GM19193 (cell line): ENCODE measurements around the gene CTNND2.

Experiments
- POLR2A ChIP-seq: IDR thresholded peaks from 4 replicates; pipeline ENCODE4 v1.6.1; 2011; ENCODE audit not compliant: insufficient read depth, insufficient read length; ENCODE audit errors: extremely low read depth

The CTNND2 gene

DNA sequence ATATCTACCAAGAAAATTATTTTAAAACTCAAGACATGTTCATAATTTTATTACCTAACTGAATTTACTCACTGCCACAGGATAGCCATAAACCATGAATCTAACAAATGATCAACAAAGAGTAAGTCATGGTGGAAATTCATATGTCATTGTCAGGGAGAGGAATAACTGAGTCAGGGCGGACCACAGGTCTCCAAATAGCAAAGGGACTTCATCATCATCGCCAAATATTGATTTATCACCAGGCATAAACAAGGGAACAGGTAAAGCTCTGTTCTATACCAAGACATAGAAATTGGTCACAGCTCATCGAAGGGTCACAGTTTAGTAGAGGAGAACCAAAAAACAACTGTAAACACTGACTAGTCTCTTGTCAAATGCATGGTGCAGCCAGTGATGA, 94.8 kb downstream of the CTNND2 start:
- no peak for TF ChIP-seq POLR2A

DNA sequence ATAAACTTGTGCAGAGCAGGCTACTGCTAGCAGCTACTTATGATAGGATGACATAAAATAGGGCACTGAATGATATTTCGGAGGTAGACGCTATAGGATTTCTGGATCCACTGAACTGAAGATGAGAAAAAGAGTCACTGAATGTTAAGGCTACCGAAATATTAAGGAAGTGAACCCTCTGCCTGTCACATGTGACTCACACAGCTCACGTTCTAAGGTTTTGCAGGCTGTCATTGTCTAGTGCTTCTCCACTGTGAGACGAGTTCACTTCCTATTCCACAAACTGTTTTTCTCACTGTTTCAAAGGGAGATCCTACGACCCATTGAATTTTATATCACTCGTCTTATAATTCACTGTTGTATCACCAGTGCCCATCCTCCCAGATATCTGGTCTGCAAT, 100.8 kb downstream of the CTNND2 start:
- no peak for TF ChIP-seq POLR2A

DNA sequence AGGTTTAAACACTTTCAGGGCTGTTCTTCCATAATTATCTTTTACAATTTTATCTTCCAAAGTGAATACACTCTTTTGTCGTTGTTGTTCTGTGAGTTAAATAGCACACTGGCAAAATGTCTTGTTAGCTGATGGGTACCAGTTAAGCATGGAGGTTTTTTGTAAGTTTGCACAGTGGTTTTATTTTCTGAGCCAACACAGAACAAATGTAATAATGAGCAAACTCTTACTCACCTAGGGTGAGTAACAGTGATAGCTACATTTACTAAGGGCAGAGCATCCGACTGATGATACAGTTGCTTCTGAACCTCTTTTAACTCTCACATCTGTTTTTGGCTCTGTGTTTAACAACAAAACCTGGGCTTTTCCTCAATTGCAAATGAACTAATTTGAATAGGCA, 103.2 kb downstream of the CTNND2 start:
- TF ChIP-seq POLR2A = no peak

DNA sequence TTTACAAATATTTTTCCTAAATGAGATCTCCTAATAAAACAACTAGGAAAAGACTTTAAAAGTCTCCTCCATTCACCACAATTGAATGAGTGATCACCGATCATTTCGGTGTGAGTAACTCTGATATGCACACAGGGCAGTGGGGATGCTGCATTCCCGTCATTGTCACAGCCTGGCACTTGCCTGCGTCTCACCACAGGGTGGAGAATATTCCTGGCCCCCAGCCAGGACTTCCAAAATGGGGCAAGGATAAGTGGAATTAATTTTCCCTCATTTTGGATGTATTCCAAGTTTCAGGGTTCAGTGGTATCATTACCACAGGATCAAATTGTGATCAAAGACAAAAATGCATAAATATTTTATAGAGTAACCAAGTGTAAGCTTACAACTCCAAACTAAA, 107.1 kb downstream of the CTNND2 start:
- no peak for TF ChIP-seq POLR2A

DNA sequence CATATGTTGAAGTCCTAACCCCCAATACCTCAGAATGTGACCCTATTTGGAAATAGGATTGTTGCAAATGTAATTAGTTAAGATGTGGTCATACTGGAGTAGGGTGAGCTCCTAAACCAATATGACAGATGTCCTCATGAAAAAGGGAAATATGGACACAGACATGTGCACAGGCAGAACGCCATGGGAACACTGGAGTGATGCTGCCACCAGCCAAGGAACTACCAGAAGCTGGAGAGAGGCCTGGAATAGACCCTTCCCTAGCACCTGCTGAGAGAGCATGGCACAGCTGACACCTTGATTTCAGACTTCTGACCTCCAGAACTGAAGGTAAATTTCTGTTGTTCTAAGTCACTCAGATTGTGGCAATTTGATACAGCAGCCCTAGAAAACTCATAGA, 110.8 kb downstream of the CTNND2 start:
- no peak for TF ChIP-seq POLR2A

DNA sequence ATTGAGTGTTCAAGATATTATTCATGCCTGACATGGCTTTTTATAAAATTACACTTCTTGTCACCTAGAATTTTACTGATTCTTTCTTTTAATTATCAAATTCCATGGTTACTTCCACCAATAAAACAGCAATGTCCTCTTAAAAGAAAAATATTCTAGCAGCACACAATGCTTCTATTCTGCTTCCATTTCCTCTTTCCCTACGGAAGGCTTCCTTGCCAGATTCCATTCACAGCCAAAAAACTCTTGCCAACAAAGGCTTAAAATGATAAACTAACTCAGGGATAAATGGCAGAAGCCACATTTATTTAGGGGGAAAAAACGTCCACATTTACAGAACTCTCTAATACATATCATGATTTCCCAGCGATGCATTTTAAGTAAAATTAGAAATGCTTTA, 111.6 kb downstream of the CTNND2 start:
- TF ChIP-seq POLR2A = no peak

DNA sequence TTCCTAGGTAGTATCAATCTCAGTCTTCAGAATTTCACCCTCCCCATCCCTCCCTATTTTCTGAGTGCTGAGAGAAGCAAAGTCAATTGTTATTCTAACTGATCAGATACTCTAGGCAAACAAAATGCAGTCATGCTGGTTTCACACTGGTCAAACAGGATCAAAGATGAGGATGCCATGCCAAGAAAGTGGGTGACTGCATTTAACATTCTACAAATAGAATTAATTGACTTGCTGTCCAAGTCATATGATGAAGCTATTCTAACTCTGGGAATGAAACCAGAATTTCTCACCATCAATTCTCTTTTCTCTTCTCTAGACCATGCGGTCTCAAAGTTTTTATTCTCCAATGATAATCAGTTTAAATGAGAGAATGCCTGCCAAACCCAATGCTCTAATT, 112.5 kb downstream of the CTNND2 start:
- no peak for TF ChIP-seq POLR2A

DNA sequence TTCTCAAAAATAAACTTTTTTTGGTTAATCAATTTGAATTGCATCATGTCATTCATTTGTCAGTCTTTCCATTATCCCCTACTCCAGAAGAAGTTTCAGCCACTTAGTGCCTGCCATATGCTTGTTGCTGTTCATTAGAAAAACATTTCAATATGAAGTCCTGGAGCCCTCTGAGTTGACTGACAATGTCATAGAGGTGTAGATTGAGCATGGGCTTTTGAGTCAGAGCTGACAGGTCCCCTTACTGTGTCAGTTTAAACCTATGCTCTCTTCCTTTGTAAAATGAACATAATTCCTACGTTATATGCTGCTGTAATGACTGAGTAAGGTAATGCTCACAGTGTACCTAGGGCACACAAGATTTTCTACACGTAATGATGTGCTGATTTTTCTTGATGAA, 114.0 kb downstream of the CTNND2 start:
- no peak for TF ChIP-seq POLR2A

DNA sequence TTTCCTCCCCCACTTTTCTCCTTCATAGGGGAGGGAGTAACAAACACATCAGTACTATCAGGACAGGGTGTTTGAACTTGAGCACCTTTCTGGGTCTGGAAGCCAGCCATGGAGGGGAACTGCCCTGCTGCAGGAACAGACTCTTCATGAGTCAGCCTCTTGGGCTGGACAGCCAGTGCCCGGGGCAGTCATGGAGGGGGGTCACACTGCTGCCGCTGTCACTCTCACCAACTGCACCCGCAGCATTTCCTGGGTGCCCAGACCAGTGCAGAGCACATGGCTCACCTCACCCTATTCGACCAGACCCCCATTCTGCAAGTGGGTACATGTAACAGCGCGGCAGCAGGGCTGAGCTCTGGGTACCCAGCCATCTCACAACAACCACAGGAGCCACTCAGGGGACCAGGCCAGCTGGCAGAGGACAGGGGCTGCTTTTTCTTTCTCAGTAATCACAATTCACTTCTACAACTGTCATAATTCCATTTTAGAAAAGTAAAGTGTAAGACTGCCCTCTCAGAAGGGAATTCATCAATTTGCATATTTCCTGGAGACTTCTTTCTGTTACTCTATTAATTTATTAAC, 118.4 kb downstream of the CTNND2 start:
- no peak for TF ChIP-seq POLR2A

DNA sequence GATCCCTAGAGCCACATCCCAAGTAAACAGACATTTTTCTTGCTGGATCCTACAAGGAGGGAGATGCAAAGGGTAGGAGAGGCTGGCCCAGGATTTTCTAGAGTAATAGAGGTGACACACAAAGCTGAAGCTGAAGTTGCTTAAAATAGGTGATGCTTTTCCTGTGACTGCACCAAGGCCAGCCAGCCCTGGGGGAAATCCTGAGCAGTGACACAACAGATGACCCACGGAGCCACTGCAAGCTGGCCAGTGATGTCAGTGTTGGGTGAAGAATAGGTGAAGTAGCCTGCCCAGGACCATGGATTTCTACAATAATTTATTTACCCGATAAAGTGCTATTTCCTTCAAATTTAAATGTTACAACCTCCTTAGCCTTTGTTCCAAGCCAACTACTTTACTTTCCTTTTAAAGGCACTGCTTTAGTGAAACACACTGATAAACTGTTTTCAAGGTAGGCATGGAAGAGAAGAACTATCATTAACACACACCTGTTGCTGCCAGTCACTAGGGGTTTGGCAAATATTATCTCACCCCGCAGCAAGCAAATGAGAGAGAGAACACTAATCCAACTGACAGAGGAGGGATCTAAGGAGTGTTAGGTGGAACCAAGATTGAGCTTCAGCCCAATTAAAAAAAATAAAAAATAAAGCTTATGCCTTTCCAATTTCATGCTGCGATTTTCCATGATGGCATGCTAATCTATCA, 123.5 kb downstream of the CTNND2 start:
- no peak for TF ChIP-seq POLR2A

DNA sequence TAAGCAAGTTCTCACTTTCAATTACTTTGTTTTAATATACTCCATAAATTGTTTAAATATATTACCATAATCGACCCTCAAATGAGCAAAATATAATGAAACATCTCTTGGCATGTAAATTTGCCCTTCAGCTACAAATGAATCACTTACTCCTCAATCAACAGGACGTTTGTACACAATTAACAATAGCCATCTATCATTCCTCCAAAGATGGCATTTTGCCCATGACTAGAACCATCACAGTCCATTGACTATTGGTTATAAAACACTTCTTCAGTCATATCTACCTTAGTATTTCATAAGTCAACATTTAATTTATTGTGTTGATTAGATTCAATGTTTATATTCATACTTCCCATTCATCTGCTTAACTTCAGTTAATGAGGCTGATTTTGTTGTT, 127.2 kb downstream of the CTNND2 start:
- TF ChIP-seq POLR2A = no peak

DNA sequence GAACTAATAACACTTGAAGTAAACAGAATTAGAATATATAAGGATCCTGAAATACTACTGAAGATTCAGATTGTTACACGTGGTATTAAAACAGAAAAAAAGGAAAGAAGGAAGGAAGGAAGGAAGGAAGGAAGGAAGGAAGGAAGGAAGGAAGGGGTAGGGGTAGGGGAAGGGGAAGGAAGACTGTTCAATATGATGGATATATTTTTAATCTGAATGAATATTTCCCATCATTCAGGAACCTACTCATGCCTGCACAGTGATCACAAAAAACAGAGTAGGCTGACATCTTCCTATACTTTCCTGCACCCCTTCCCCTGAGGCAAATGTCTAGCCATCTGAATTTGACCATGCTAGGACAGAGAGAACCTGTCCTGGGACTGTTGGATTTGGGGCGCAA, 133.9 kb downstream of the CTNND2 start:
- TF ChIP-seq POLR2A = no peak

DNA sequence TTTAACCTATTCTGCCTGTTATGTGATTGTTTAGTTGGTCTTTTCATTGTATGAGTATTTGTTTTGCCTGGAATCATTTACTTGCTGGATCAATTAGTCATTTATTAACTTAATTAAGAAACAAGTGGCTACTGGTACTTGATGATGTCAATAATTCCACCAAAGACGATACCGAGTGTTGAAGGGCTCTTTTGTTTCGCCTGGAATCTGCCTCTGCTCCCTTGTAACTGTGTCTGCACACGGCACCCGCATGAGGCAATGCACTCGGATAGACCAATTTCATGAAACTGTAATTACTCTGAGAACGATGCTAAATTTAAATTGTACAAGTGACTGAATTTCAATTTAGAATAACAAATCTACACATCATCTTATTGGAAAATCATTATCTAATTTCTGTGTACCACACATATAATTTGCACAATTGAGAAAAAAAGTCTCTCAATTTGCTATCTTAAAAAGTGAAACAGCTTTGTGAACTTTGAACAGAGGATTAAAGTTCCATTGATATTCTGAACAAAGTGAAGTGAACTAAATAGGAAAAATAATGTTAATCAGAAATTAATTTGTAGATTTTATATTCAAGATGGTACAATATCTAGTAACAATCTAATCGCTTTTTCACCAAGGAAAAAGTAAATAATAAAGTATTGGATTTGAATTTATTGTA, 143.2 kb downstream of the CTNND2 start:
- no peak for TF ChIP-seq POLR2A

DNA sequence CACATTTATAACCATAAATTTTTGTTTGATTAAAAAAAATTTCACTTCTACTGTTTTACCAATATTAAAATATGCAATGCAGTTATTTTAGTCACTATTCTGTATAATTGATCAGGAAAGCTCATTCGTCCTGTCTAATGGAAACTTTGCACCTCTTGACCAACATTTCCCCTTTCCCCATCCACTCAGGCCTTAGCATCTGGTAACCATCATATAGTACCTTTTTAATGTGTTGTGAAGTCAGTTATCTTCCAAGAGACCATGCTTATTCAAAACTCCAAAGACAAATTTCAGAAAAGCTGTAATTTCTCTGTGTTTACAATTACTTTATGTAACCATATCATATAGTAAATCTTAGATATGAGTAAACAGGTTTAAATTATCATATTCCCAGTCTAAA, 145.9 kb downstream of the CTNND2 start:
- no peak for TF ChIP-seq POLR2A

DNA sequence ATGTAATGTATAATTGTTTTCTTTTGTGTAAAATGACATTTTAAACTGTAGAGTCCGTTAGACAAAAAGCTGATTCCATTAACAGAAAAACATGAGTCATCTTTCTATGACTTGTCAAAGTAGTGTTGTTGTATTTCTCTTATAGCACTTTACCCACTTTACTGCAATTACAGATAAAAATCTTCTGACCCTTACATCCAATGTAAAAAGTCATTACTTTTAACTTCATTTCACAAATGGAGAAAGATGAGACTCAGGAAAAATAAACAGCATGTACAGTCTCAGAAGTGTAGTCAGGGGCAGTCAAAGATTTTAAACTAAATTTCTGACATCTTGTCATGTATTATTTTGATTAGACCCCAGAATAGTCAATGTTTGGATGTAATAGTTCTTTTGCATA, 146.6 kb downstream of the CTNND2 start:
- no peak for TF ChIP-seq POLR2A

DNA sequence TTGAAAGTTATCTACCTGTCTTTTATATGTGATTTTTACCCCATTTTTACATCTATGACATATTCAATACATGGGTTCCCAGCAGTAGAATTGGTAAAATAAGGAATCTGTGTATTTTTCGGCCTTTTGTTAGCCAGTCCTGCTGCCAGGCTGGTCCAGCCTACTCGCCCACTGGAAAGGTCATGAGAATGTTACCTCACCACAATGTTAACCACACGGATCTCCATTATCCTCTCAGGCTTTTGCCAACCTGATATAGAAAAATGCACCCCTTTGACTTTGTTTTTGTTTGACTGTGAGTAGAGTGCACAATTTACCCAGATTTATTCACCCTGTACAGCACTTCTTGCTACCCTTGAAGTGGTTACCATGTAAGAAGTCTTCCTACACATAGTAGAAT, 167.2 kb downstream of the CTNND2 start:
- no peak for TF ChIP-seq POLR2A
